Liver (tissue), 9 donors: Measurements from ENCODE around the gene ST6GALNAC5. TPM values are rescaled to one million over a fixed set of nuclear protein-coding genes. Genes with fewer than 3 reads are reported as not detected.

Source experiments
- DNase-seq: peaks from one replicate; pipeline ENCODE4 v3.0.0-alpha.2; 2017; ENCODE audit warnings: low spot score
- H3K27ac ChIP-seq, 2 donors: one replicate each; pipeline ENCODE4 v1.7.0; 2013; ENCODE audit warnings: inconsistent platforms in 2 of 2, low read length in 2 of 2, control low read depth in 1 of 2, low read depth in 1 of 2, mild to moderate bottlenecking in 1 of 2
- H3K27me3 ChIP-seq, 4 donors: one replicate each; pipeline versions ENCODE4 v1.6.1 to v1.7.0; 2013; ENCODE audit warnings: low read length in 3 of 4, inconsistent platforms in 1 of 4, mild to moderate bottlenecking in 1 of 4, moderate library complexity in 1 of 4; ENCODE audit not compliant: control insufficient read depth in 4 of 4, insufficient read depth in 4 of 4
- H3K36me3 ChIP-seq, 4 donors: one replicate each; pipeline versions ENCODE4 v1.6.1 to v1.7.0; 2013; ENCODE audit warnings: low read length in 3 of 4, mild to moderate bottlenecking in 3 of 4, low read depth in 1 of 4, moderate library complexity in 1 of 4; ENCODE audit not compliant: control insufficient read depth in 4 of 4, insufficient read depth in 3 of 4
- H3K4me1 ChIP-seq, 4 donors: one replicate each; pipeline versions ENCODE4 v1.6.1 to v1.7.0; 2013; ENCODE audit warnings: low read length in 3 of 4, mild to moderate bottlenecking in 3 of 4, moderate library complexity in 1 of 4; ENCODE audit not compliant: control insufficient read depth in 4 of 4, insufficient read depth in 4 of 4
- H3K4me3 ChIP-seq, 3 donors: one replicate each; pipeline versions ENCODE4 v1.6.1 to v1.7.0; 2013; ENCODE audit warnings: low read length in 3 of 3, control low read depth in 1 of 3, low read depth in 1 of 3, mild to moderate bottlenecking in 1 of 3
- H3K9ac ChIP-seq, 2 donors: one replicate each; pipeline ENCODE4 v1.7.0; 2013; ENCODE audit warnings: low read length in 2 of 2, mild to moderate bottlenecking in 2 of 2, moderate library complexity in 2 of 2, control low read depth in 1 of 2, low read depth in 1 of 2
- H3K9me3 ChIP-seq, 4 donors: one replicate each; pipeline versions ENCODE4 v1.6.1 to v1.7.0; 2013; ENCODE audit warnings: low read length in 3 of 4; ENCODE audit not compliant: control insufficient read depth in 4 of 4
- CTCF ChIP-seq: fragments of 150-350 bp; IDR thresholded peaks from 2 replicates; pipeline ENCODE4 v1.5.1; 2017; ENCODE audit warnings: improper control_type of control experiment, low read depth, low read length; ENCODE audit not compliant: missing input control
- FOXA1 ChIP-seq: IDR thresholded peaks from 2 replicates; pipeline ENCODE4 v1.6.1; 2016; ENCODE audit warnings: antibody characterized with exemption
- REST ChIP-seq: IDR thresholded peaks from 2 replicates; pipeline ENCODE4 v1.6.1; 2016; ENCODE audit warnings: antibody characterized with exemption, mild to moderate bottlenecking
- RXRA ChIP-seq, 2 donors: IDR thresholded peaks; 2 replicates each; pipeline ENCODE4 v1.6.1; 2017 to 2018; ENCODE audit warnings: antibody characterized with exemption in 2 of 2, mild to moderate bottlenecking in 1 of 2
- YY1 ChIP-seq: IDR thresholded peaks from 2 replicates; pipeline ENCODE4 v1.6.1; 2016; ENCODE audit warnings: antibody characterized with exemption, mild to moderate bottlenecking
- ZBTB33 ChIP-seq: IDR thresholded peaks from 2 replicates; pipeline ENCODE4 v1.6.1; 2016; ENCODE audit warnings: antibody characterized with exemption
- WGBS: extraction: QIAGEN DNeasy Blood & Tissue Kit; methylation state at CpG from one replicate; pipeline ENCODE4 v1.1.7; 2013; 5-methylcytosine and 5-hydroxymethylcytosine counted together
- polyA plus RNA-seq, 2 donors: library from polyadenylated mRNA; stranded (reverse) in 1 of 2; unstranded in 1 of 2; fragments of 200-250 nt in 1 of 2; fragments of >200 nt in 1 of 2; fragmentation: Nextera tagmentation in 1 of 2; extraction: Ambion mirVana in 1 of 2; gene quantifications; one replicate each; pipeline versions ENCODE4 v1.2.1 to v1.2.3, GENCODE V29; 2013 to 2015
- total RNA-seq, 2 donors: library from RNA; depleted of rRNA; stranded (reverse); fragments of >200 nt; gene quantifications; one replicate each; pipeline ENCODE4 v1.2.3, GENCODE V29; 2014
- donor health status: healthy.
- donor health status: healthy.
- donor health status: healthy.
- donor health status: healthy.
- donor health status: healthy.

Gene ST6GALNAC5
- total and polyA plus RNA-seq, 4 donors: 0.09 to 0.17 TPM; not detected in 2

GRCh38 chr1:77068013-77068412 is 200.7 kb downstream of the ST6GALNAC5 start:
- 86% methylated on average over 2 of the region's 2 CpGs for WGBS

More at GRCh38 chr1:77068013-77068412, 200.7 kb downstream of the ST6GALNAC5 start:
- Histone ChIP-seq H3K9ac (no peak overlapping the region), H3K36me3 (no peaks in the 10 kb centered on the region), H3K27ac (no peak overlapping the region), H3K27me3 (no peaks in the 10 kb centered on the region), H3K9me3 (no peaks in the 10 kb centered on the region), H3K4me1 (no peaks in the 10 kb centered on the region), H3K4me3 (no peak overlapping the region)
- no peak for DNase-seq
- TF ChIP-seq FOXA1 (no peak), CTCF (no peak), RXRA (IDR thresholded peaks at IDR 0.05) (no peak), YY1 (no peak), ZBTB33 (no peak), REST (no peak)
